Activated CD4-positive, alpha-beta memory T cell treated with anti-CD3 and anti-CD28 coated beads for 36 hours (primary cell): ENCODE measurements around the gene TMEM26. TPM values are rescaled to one million over a fixed set of nuclear protein-coding genes. Genes with fewer than 3 reads are reported as not detected.

Experiments
- CTCF ChIA-PET: fragments of 350-600 bp; sonication (Branson Sonifier 250); formaldehyde crosslinking; loops from one replicate; lab custom pipeline; 2021; ENCODE audit warnings: antibody characterized with exemption, inconsistent platforms; lab: Charles Lee
- POLR2A ChIA-PET: fragments of 350-600 bp; sonication (Branson Sonifier 250); formaldehyde crosslinking; loops from one replicate; lab custom pipeline; 2021; ENCODE audit warnings: antibody characterized with exemption; lab: Charles Lee
- DNase-seq: peaks from one replicate; pipeline ENCODE4 v3.0.0-alpha.2; 2020
- H3K27ac Mint-ChIP-seq: one replicate; pipeline ENCODE4 v1.8.0; 2021; ENCODE audit warnings: mixed read lengths
- H3K27me3 Mint-ChIP-seq: one replicate; pipeline ENCODE4 v1.8.0; 2021; ENCODE audit warnings: mixed read lengths
- H3K36me3 Mint-ChIP-seq: one replicate; pipeline ENCODE4 v1.8.0; 2021; ENCODE audit warnings: mixed read lengths
- H3K4me1 Mint-ChIP-seq: one replicate; pipeline ENCODE4 v1.8.0; 2021; ENCODE audit warnings: low read depth, mixed read lengths
- H3K4me3 Mint-ChIP-seq: one replicate; pipeline ENCODE4 v1.8.0; 2021; ENCODE audit warnings: mild to moderate bottlenecking, mixed read lengths
- H3K9me3 Mint-ChIP-seq: one replicate; pipeline ENCODE4 v1.8.0; 2021; ENCODE audit warnings: mixed read lengths
- intact Hi-C: fragments of 100-400 bp; cut with micrococcal nuclease; formaldehyde crosslinking; loops from one replicate; pipeline ENCODE4 v1.15.1; 2023
- total RNA-seq, 2 experiments: library from RNA; stranded (reverse); gene quantifications; one replicate each; pipeline ENCODE4 v1.2.3, GENCODE V29; 2021

Gene TMEM26
- total RNA-seq, 2 experiments from 2014 or later = not detected

GRCh38 chr10:61472090-61472674, 19.0 kb upstream of the TMEM26 start:
- POLR2A ChIA-PET = no interaction called here
- Mint-ChIP-seq H3K27ac (no peak overlapping the region), H3K27me3 (peaks cover 7% of the 10 kb centered on the region), H3K4me3 (no peak overlapping the region), H3K9me3 (no peaks in the 10 kb centered on the region), H3K36me3 (no peaks in the 10 kb centered on the region), H3K4me1 (no peaks in the 10 kb centered on the region)
- DNase-seq = no peak
- CTCF ChIA-PET = no interaction called here
- intact Hi-C loops = no loop called here

- POLR2A ChIA-PET = no interaction called here
- Mint-ChIP-seq H3K4me1 (no peaks in the 10 kb centered on the region), H3K36me3 (no peaks in the 10 kb centered on the region), H3K9me3 (no peaks in the 10 kb centered on the region), H3K4me3 (no peak overlapping the region), H3K27me3 (peaks cover 7% of the 10 kb centered on the region), H3K27ac (no peak overlapping the region)
- DNase-seq = no peak
- CTCF ChIA-PET = no interaction called here
- intact Hi-C loops = no loop called here
These were observed 18.3 kb upstream of the TMEM26 start for GRCh38 chr10:61471491-61471890.

- DNase-seq = no peak
- ChIA-PET POLR2A (no interaction called here), CTCF (no interaction called here)
- H3K27me3 Mint-ChIP-seq = peaks cover 5% of the 10 kb centered on the region
- H3K4me1 Mint-ChIP-seq = no peaks in the 10 kb centered on the region
- H3K9me3 Mint-ChIP-seq = no peaks in the 10 kb centered on the region
- H3K36me3 Mint-ChIP-seq = no peaks in the 10 kb centered on the region
- no peak overlapping the region for H3K4me3 Mint-ChIP-seq
- intact Hi-C loops = no loop called here
- no peak overlapping the region for H3K27ac Mint-ChIP-seq
These were observed 17.6 kb upstream of the TMEM26 start for GRCh38 chr10:61470740-61471139.

GRCh38 chr10:61465901-61466632, 12.9 kb upstream of the TMEM26 start:
- no peaks in the 10 kb centered on the region for H3K9me3 Mint-ChIP-seq
- POLR2A ChIA-PET = no interaction called here
- H3K4me1 Mint-ChIP-seq = no peaks in the 10 kb centered on the region
- H3K36me3 Mint-ChIP-seq = no peaks in the 10 kb centered on the region
- intact Hi-C loops = no loop called here
- peaks cover 3% of the 10 kb centered on the region for H3K27me3 Mint-ChIP-seq
- H3K4me3 Mint-ChIP-seq = no peak overlapping the region
- DNase-seq = no peak
- CTCF ChIA-PET = interaction anchor here (0.6 to 0.8 kb wide), 2 partner anchors 36 to 325 kb away, joined by 3 to 5 read pairs; no protein-coding TSS in a partner anchor
- H3K27ac Mint-ChIP-seq = no peak overlapping the region

GRCh38 chr10:61465171-61465496, 12.0 kb upstream of the TMEM26 start:
- Mint-ChIP-seq H3K36me3 (no peaks in the 10 kb centered on the region), H3K9me3 (no peaks in the 10 kb centered on the region), H3K4me3 (no peak overlapping the region), H3K4me1 (no peaks in the 10 kb centered on the region), H3K27me3 (peaks cover 3% of the 10 kb centered on the region), H3K27ac (no peak overlapping the region)
- ChIA-PET POLR2A (no interaction called here), CTCF (no interaction called here)
- DNase-seq = no peak
- intact Hi-C loops = no loop called here

- Mint-ChIP-seq H3K9me3 (no peaks in the 10 kb centered on the region), H3K4me1 (no peaks in the 10 kb centered on the region), H3K4me3 (no peak overlapping the region), H3K27ac (no peak overlapping the region), H3K36me3 (no peaks in the 10 kb centered on the region), H3K27me3 (peaks cover 3% of the 10 kb centered on the region)
- no peak for DNase-seq
- POLR2A ChIA-PET = no interaction called here
- intact Hi-C loops = no loop called here
- CTCF ChIA-PET = no interaction called here
These were observed 11.4 kb upstream of the TMEM26 start for GRCh38 chr10:61464461-61465170.

GRCh38 chr10:61463035-61463909, 10.1 kb upstream of the TMEM26 start:
- H3K27me3 Mint-ChIP-seq = peaks cover 1% of the 10 kb centered on the region
- no peak overlapping the region for H3K27ac Mint-ChIP-seq
- no peaks in the 10 kb centered on the region for H3K36me3 Mint-ChIP-seq
- H3K9me3 Mint-ChIP-seq = no peaks in the 10 kb centered on the region
- DNase-seq = no peak
- CTCF ChIA-PET = no interaction called here
- H3K4me1 Mint-ChIP-seq = no peaks in the 10 kb centered on the region
- no peak overlapping the region for H3K4me3 Mint-ChIP-seq
- intact Hi-C loops = no loop called here
- POLR2A ChIA-PET = no interaction called here

GRCh38 chr10:61460835-61461234, 7.7 kb upstream of the TMEM26 start:
- no peaks in the 10 kb centered on the region for H3K9me3 Mint-ChIP-seq
- H3K36me3 Mint-ChIP-seq = no peaks in the 10 kb centered on the region
- intact Hi-C loops = no loop called here
- H3K4me1 Mint-ChIP-seq = no peaks in the 10 kb centered on the region
- H3K27ac Mint-ChIP-seq = no peak overlapping the region
- no peak for DNase-seq
- CTCF ChIA-PET = no interaction called here
- H3K4me3 Mint-ChIP-seq = no peak overlapping the region
- POLR2A ChIA-PET = no interaction called here
- H3K27me3 Mint-ChIP-seq = peaks cover 2% of the 10 kb centered on the region

- Mint-ChIP-seq H3K9me3 (no peaks in the 10 kb centered on the region), H3K36me3 (no peaks in the 10 kb centered on the region), H3K27me3 (peaks cover 13% of the 10 kb centered on the region), H3K4me1 (peaks cover under 1% of the 10 kb centered on the region), H3K27ac (no peak overlapping the region), H3K4me3 (no peak overlapping the region)
- ChIA-PET POLR2A (no interaction called here), CTCF (no interaction called here)
- intact Hi-C loops = no loop called here
- DNase-seq = no peak
These were observed 4.8 kb upstream of the TMEM26 start for GRCh38 chr10:61458031-61458430.

- no peaks in the 10 kb centered on the region for H3K36me3 Mint-ChIP-seq
- POLR2A ChIA-PET = no interaction called here
- intact Hi-C loops = no loop called here
- DNase-seq = no peak
- peaks cover 29% of the 10 kb centered on the region for H3K27me3 Mint-ChIP-seq
- H3K27ac Mint-ChIP-seq = no peak overlapping the region
- peaks cover 12% of the 10 kb centered on the region for H3K4me1 Mint-ChIP-seq
- CTCF ChIA-PET = no interaction called here
- no peaks in the 10 kb centered on the region for H3K9me3 Mint-ChIP-seq
- H3K4me3 Mint-ChIP-seq = no peak overlapping the region
These were observed 3.1 kb upstream of the TMEM26 start for GRCh38 chr10:61456095-61456789.

GRCh38 chr10:61455656-61456055, 2.5 kb upstream of the TMEM26 start:
- Mint-ChIP-seq H3K36me3 (no peaks in the 10 kb centered on the region), H3K27me3 (peaks cover 32% of the 10 kb centered on the region), H3K27ac (no peak overlapping the region), H3K4me3 (no peak overlapping the region), H3K4me1 (peaks cover 12% of the 10 kb centered on the region), H3K9me3 (no peaks in the 10 kb centered on the region)
- no peak for DNase-seq
- POLR2A ChIA-PET = no interaction called here
- CTCF ChIA-PET = no interaction called here
- intact Hi-C loops = no loop called here
